OCI-LY1 (cell line): ENCODE results near the gene CFAP74.

Experiments used
- CTCF ChIP-seq: fragments of 200-600 bp; sonication (generic), shearing (Covaris generic); IDR thresholded peaks from 2 replicates; pipeline ENCODE4 v1.5.1; 2017; ENCODE audit warnings: mild to moderate bottlenecking, antibody characterized with exemption, low read length, moderate library complexity, mixed read lengths
- EZH2 ChIP-seq: fragments of 200-600 bp; sonication (generic), shearing (Covaris generic); IDR thresholded peaks from 2 replicates; pipeline ENCODE4 v1.8.0; 2017; ENCODE audit warnings: borderline replicate concordance, mixed run types, mild to moderate bottlenecking, antibody characterized with exemption, low read length, moderate library complexity, mixed read lengths

DNA sequence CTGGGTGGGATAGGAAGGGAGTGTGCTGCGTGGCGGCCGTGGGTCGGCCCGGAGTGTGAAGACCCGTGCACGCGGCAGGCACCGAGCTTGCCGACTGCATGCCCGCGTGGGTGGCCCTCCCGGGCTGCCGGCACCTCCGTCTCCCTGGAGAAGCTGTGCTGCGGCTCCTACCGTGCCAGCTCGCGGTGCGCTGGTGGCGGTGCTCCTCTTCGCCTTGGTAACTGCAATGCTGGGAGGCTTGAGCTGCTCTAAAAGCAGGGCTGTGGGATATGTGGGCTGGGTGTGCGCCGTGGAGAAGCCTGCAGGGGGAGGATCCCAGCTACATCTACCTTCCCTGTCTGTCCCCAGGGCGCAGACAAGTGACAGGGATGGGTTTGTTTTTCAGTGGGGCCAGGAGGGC lies 18.0 kb upstream of the CFAP74 start:
- TF ChIP-seq CTCF (no peak), EZH2 (no peak)
